Right renal cortex interstitium (tissue), 3 donors: Measurements from ENCODE around the gene CABP1. TPM values are rescaled to one million over a fixed set of nuclear protein-coding genes. Genes with fewer than 3 reads are reported as not detected.
"Not testable (repeated sequence)": the region's sequence is repeated elsewhere in the genome, so short reads cannot be mapped to it uniquely, and the experiment has no call there.

Experiments
- DNase-seq, 3 donors: peaks; one replicate each; pipeline ENCODE4 v3.0.0-alpha.2; 2013; ENCODE audit warnings: low read depth in 3 of 3, low spot score in 2 of 3
- polyA plus RNA-seq, 3 donors: library from polyadenylated mRNA; unstranded; fragments of 120-200 nt; gene quantifications; one replicate each; pipeline ENCODE4 v1.2.1, GENCODE V29; 2013; ENCODE audit not compliant: insufficient read length in 3 of 3

Gene CABP1
- 1 to 10 TPM; 5.6 to 6.4 (median 5.8) TPM for polyA plus RNA-seq

DNA sequence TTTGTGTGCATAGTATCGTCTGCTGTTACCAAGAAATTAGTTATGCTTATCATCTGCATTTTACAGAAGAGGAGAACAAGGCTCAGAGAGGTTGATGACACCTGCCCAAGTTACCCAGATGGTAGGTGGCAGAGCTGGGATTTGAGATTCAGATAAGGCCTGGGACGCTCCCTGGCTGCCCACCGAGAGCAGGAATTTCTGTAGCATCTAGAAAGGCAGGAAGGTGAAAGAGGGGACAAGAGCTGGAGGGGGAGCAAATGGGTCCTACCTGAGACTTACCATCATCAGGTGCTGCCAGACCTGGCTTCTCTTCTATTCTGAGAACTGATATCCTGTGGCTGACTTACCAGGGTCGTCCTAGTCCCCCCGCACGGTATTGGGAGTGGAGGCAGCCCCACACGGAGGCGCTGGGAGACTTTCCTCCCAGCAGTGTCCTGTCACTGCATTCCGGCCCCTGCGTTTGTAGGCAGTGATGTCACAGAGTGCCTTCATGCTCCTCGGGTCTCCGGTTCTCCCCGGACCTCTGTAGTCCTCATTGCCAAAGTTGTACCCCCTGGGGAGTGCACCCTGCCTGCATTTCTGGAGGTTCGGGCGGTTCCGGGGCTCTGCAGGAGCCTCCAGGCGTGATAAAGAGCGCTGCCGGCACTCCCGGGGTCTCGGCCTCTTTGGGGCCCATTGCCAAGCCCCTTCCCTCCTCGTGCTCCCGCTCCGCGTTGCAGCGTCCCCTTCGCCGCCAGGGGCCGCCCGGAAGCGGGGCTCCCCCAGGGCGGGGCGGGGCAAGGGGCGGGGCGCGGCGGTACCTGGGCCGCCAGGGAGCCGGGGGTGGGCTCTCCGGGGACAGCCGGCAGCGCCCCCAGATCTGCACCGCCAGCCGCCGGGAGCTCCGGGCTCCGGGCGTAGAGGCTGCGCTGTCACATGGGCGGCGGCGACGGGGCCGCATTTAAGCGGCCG lies at the start of gene CABP1:
Gene CABP1 (plus strand): TSS at position 856 of the 951 bp plus-strand sequence. CDS start 60 bp downstream, at position 916.
- no peak for DNase-seq

DNA sequence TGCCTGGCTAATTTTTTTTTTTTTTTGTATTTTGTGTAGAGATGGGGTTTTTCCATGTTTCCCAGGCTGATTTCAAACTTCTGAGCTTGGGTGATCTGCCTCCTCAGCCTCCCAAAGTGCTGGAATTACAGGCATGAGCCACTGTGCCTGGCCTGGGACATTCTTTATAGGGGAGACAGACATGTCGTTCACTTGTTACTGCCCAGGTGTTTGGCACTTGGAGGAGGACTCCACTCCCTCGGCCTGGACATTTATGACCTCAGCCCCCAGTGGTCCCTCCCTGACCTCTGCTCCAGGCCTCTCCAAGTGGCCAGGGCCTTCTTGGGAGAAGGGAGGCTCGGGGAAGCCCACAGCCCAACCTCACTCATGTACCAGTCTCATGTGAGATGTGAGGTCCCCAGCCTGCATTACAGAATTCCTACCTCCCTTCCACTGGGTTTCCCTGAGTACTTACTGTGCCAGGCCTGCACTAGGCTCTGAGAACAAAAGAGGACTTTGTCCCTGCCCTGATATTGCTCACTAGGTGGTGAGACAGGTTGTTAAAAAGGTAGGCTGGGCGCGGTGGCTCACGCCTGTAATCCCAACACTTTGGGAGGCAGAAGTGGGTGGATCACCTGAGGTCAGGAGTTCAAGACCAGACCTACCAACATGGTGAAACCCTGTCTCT lies 49.6 kb upstream of the CABP1 start:
- DNase-seq: no peak

DNA sequence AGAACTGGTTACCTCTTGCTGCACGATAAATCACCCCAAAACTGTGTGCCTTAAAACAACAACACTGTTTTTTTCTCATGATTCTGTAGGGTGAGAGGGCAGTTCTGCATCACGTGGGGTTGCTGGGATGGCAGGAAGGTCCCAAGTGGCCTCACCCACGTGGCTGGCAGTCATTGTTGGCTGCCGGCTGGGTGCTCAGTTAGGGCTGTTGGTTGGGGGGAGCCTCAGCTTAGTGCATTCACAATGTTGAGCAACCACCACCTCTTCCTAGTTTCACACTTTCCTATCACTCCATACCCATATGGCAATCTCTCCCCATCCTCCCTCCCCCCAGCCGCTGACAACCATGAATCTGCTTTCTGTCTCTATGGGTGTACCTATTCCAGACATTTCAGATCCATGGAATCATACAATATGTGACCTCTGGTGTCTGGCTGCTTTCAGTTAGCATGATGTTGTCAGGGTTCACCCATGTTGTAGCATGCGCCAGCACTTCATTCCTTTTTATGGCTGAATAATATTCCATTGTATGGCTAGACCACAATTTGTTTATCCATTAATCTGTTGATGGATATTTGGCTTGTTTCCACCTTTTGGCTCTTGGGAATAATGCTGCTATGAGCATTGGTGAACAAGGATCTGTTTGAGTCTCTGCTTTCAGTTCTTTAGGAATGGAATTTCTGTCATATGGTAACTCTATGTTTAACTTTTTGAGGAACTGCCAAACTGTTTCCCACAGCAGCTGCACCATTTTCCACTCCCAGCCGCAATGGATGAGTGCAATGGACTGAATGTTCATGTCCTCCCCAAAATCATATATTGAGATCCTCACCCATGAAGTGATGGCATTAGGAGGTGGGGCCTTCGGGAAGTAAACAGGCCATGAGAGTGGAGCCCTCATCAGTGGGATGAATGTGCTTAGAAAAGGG lies 48.0 kb upstream of the CABP1 start:
- DNase-seq: no peak

DNA sequence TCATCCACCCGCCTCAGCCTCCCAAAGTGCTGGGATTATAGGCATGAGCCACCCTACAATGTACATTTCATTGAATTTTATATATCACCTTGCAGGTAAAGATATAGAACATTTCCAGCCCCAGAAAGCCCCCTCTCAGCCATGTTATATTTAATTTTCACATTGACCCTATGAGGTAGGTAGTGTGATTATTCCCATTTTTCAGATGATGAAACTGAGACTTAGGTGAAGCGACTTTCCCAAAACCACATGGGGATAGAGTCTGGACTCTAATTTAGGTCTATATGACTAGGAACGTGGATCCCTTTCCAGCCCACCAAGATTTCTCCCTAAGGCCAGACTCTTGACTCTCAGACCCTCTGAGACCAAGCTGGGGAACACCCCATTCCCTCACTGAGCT lies 43.5 kb upstream of the CABP1 start:
- DNase-seq: no peak

DNA sequence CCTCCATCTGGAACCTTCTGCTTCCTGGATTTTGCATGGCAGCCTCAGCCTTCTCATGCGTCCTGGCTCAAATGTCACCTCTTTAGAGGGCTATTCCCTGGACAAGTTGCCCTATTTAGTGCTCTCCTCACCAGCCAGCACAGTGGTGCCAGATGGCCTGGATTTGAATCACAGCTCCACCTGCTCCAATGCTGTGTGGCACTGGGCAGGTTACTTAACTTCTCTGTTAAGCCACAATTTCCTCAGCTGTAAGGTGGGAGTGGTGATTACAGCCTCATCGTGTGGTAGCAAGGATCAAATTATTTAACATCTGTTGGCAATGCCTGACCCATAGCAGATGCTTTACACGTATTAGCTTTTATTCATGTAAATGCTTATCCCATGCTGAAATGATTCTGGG lies 42.6 kb upstream of the CABP1 start:
- no peak for DNase-seq

DNA sequence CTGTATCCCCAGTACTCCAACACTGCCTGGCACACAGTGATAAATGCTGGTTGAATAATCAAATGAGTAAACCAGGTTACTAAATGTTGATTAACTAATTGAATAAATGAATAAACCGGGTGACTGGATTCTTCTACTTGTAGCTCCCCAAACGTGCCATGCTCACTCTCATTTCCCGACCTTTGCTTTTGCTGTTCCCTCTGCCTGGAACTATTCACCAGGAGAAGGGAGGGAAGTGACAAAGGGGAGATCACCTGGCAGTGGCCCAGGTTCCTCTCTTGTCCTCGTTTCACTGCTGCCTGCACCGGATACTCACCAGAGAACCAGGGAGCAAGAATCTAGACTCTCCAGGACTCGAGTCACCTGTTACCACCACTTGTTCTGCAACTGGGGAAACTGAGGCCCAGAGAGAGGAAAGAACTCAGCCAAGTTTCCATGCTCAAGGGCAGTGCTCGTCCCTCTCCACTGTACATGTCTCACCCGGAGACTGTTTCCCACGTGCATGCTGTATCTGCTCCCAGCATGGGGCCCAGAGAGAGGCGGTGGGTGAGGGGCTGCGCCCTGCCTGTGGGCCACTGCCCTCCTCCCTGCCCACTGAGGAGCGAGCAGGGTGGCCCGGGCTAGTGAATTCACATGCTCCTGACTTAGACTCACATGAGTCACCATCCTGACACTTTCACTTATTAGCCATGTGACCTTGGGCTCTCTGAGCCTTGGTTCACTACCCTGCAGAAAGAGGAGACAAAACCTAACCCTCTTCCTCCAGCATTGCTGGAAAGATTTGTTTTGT lies 41.6 kb upstream of the CABP1 start:
- no peak for DNase-seq

DNA sequence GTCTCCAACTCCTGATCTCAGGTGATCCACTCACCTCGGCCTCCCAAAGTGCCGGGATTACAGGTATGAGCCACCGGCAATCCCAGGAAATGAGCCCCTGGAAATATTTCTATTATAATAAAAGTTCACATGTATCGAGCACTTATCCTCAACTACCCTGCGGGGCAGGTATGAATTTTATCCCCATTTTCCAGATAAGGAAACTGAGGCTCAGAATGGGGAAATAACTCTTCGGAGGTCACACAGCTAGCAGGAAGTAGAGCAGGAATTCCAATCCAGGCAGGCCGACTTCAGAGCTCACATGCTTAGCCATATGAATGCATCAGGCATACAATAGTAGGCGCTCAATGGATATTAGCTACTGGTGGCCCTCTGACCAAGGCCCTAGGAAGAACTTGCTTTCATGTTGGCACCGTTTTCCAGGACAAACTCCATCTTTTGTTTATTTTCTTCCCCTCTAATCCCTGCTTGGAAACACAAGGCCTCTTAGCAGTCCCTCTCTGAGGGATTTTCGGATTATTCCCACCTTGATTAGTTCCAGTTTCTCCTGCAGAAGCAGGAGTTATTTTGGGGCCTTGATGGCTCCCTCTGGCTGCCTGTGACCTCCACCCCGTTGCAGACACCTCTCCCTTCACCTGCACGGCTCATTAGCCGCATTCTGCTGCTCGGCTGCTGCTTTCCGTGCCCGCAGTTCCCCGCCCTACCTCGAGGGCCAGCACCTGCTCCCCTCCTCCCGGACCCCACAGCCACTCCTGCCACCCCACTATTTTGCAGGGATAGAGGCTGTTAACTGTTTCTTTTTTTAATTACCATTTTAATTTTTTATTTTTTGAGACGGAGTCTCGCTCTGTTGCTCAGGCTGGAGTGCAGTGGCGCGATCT lies 40.5 kb upstream of the CABP1 start:
- no peak for DNase-seq

DNA sequence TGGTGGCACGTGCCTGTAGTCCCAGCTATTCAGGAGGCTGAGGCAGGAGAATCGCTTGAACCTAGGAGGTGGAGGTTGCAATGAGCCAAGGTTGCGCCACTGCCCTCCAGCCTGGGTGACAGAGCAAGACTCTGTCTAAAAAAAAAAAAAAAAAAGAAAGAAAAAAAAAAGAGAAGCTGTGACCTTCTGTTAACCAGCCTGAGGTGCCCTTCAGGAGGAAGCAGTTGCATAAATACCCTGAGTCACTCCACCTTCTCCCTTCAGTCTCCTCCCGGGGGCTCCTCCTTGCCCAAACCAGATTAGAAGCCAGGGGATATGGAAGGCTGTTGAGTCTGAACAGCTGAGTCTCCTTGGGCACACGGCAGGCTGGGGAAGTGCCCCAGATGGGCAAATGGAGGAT lies 38.0 kb upstream of the CABP1 start:
- DNase-seq: not testable (repeated sequence)

DNA sequence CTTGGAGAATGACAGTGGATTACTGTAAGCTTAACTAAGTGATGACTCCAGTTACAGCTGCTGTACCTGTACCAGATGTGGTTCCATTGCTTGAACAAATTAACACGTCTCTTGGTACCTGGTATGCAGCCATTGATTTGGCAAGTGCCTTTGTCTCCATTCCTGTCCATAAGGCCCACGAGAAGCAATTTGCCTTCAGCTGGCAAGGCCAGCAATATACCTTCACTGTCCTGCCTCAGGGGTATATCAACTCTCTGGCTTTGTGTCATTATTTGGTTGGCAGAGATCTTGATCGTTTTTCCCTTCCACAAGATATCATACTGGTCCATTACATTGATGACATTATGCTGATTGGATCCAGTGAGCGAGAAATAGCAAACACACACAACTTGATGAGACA lies 29.9 kb upstream of the CABP1 start:
- no peak for DNase-seq

DNA sequence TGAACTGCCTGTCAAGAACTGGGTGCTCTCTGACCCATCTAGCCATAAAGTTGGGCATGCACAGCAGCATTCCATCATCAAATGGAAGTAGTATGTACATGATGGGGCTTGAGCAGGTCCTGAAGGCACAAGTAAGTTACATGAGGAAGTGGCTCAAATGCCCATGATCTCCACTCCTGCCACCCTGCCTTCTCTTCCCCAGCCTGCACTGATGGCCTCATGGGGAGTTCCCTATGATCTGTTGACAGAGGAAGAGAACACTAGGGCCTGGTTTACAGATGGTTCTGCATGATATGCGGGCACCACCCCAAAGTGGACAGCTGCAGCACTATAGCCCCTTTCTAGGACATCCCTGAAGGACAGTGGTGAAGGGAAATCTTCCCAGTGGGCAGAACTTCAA lies 28.9 kb upstream of the CABP1 start:
- not testable (repeated sequence) for DNase-seq

DNA sequence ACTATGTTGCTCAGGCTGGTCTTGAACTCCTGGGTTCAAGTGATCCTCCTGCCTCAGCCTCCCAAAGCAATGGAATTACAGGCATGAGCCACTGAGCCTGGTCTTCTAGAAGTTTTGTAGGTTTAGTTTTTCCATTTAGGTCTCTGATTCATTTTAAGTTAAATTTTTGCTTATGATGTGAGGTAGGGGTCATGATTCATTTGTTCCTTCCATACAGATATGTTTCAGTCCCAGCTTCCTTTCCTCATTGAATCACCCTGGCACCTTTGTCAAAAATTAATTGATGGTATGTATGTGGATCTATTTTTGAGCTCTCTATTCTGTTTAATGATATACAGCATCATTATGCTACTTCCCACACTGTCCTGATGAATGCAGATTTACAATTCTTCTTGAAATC lies 25.6 kb upstream of the CABP1 start:
- DNase-seq: no peak

DNA sequence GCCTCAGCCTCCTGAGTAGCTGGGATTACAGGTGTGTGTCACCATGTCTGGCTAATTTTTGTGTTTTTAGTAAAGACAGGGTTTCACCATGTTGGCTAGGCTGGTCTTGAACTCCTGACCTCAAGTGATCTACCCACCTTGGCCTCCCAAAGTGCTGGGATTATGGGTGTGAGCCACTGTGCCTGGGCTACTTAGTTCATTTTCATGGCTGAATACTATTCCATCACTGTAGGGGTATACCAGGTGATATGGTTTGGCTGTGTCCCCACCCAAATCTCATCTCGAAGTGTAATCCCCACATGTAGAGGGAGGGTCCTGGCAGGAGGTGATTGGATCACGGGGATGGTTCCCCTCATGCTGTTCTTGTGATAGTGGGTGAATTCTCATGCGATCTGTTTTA lies 23.2 kb upstream of the CABP1 start:
- not testable (repeated sequence) for DNase-seq

DNA sequence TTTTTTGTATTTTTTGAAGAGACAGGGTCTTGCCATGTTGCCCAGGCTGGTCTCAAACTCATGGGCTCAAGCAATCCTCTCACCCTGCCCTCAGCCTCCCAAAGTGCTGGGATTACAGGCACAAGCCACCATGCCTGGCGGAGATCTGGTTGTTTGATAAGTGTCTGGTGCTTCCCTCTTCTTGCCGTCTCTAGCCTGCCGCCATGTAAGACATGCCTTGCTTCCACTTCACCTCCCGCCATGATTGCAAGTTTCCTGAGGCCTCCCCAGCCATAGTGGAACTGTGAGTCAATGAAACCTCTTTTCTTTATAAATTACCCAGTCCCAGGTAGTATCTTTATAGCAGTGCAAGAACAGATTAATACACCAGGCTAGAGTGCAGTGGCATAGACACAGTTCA lies 22.7 kb upstream of the CABP1 start:
- not testable (repeated sequence) for DNase-seq

DNA sequence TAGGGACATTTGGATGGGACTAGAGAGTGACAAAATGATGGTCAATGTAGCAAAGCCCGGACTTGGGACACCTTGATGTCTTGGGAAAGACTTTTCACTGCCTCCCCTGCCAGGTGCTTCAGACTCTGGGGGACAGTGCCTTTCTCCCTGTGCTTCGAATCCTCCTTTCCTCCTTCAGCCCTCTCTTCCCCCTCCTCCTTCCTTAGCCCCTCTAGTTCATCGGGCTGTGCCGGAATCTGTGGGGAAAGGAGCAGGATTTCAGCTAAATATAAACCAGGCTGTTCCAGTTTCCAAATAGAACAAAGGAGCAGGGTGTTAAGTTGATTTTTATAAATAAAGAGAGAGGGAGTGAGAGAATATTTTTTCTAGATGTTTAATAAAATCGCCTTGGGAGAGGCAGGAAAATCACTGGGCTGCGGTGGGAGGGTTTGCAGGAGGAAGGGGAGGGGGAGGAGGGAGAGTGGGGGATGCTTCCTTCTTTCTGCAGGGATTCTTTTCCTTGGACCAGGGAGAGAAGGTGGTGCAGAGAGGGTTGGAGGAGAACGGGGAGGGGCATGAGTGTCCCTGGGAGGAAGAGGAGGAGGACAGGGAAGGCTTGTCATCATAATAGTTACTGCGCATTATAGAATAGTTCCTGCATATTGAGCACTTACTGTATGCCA lies 21.3 kb upstream of the CABP1 start:
- no peak for DNase-seq

DNA sequence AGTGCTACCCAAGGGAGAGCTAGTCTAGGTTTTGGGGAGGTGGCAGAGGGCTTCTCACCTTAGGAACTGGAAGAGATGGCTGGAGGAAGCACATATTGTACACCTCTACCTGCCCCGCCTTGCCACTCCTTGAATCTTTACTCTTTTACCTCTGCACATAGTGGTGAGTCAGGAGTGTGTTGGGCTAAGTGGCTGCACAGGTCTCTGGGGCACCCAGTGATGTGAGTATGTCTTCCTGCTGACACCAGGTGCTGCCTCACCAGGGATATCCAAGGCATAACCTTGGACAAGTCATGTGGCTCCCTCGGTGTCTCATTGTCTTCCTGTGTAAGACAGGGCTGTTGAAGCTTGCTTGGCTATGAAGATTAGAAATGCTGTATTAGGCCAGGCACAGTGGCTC lies 19.8 kb upstream of the CABP1 start:
- no peak for DNase-seq

DNA sequence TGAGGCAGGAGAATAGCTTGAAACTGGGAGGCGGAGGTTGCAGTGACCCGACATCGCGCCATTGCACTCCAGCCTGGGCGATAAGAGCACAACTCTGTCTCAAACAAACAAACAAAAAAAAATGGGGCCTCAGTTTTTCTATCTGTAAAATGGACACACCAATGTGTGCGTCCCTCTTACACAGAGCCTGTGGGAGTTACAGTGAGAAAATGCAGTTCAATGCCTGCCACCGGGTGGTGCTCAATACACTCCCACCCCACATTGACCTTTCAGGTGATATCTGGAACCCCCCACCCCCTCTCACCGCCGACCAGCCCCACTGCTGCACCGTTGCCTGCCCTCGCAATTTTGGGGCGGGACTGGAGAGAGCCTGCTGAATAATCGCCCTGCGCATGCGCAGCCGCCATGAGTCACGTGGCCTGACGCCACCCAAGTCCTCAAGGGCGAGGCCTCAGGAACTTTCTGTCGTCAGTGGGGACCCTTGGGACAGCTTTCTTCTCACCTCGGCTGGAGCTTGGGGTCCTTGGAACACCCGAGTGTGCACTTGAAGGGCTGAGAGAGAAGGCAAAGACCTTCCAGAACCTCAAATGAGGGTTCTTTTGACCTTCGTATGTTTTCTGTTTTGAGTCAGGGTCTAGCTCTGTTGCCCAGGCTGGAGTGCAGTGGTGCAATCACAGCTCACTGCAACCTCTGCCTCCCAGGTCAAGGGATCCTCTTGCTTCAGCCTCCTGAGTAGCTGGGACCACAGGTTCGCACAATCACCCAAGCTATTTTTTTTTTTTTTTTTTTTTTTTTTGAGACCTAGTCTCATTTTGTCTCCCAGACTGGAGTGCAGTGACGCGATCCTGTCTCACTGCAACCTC lies 14.6 kb upstream of the CABP1 start:
- no peak for DNase-seq

DNA sequence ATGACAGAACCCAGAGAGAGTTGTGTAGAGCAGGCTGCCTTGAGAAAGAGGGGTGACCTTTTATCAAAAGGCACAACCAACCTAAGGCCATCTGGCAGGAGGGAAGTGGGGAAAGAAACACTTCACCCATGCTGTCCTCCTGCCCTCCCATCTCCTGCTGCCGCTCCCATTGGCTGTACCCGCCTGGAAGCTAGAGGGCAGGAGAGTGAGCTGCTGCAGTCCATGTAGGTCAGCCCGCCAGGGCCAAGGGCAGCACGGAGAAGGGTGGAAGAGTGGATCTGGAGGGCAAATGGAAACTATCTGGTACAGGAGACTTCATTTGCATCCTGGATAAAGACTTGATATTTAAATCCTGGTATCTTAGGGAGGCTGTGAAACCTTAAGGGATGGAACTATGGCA lies 11.5 kb upstream of the CABP1 start:
- no peak for DNase-seq
